Mammary epithelial cell (primary cell): ENCODE measurements around the gene CRIM1.

ENCODE experiments used
- CTCF ChIP-seq, 2 donors: IDR thresholded peaks in 1 of 2; conservative IDR thresholded peaks in 1 of 2; 2 replicates each; pipeline ENCODE4 v1.5.1; 2011 to 2012; ENCODE audit warnings: inconsistent platforms in 2 of 2, low read length in 2 of 2, mild to moderate bottlenecking in 2 of 2, control low read depth in 1 of 2, low read depth in 1 of 2; ENCODE audit not compliant: insufficient read depth in 1 of 2; ENCODE audit errors: extremely low read depth in 1 of 2
- EZH2 ChIP-seq: IDR thresholded peaks from 2 replicates; pipeline ENCODE4 v1.6.1; 2012; ENCODE audit warnings: low read length, inconsistent platforms, borderline replicate concordance

- TF ChIP-seq CTCF (conservative IDR thresholded peaks at IDR 0.05 in 1 of 2, IDR thresholded peaks at IDR 0.05 in 1 of 2; ENCODE audit: extremely low read depth in 1 of 2, insufficient read depth in 1 of 2, low read depth in 1 of 2, low read length in 2 of 2) (no peak), EZH2 (no peak)
These were observed 38.2 kb downstream of the CRIM1 start for GRCh38 chr2:36393738-36394256.
